ENCODE results near the gene CCDC85A. TPM values are rescaled to one million over a fixed set of nuclear protein-coding genes. Genes with fewer than 3 reads are reported as not detected.

Gene CCDC85A
- total RNA-seq, 1 donor from 2014 or later = 22.2 TPM

- no peak overlapping the region for H3K4me3 ChIP-seq
- TF ChIP-seq, protein P1, sequence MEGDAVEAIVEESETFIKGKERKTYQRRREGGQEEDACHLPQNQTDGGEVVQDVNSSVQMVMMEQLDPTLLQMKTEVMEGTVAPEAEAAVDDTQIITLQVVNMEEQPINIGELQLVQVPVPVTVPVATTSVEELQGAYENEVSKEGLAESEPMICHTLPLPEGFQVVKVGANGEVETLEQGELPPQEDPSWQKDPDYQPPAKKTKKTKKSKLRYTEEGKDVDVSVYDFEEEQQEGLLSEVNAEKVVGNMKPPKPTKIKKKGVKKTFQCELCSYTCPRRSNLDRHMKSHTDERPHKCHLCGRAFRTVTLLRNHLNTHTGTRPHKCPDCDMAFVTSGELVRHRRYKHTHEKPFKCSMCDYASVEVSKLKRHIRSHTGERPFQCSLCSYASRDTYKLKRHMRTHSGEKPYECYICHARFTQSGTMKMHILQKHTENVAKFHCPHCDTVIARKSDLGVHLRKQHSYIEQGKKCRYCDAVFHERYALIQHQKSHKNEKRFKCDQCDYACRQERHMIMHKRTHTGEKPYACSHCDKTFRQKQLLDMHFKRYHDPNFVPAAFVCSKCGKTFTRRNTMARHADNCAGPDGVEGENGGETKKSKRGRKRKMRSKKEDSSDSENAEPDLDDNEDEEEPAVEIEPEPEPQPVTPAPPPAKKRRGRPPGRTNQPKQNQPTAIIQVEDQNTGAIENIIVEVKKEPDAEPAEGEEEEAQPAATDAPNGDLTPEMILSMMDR (IDR thresholded peaks at IDR 0.05) = no peak
- DNase-seq = no peak
- no peaks in the 10 kb centered on the region for H3K9me3 ChIP-seq
- no peak for ATAC-seq
- intact Hi-C loops (cut with DNase I) = no loop called here
- H3K36me3 ChIP-seq = no peaks in the 10 kb centered on the region
- no peak overlapping the region for H3K27ac ChIP-seq
- no peaks in the 10 kb centered on the region for H3K4me1 ChIP-seq
- H3K27me3 ChIP-seq = no peaks in the 10 kb centered on the region
These were observed 101.4 kb downstream of the CCDC85A start for GRCh38 chr2:56285224-56285623.

- H3K4me3 ChIP-seq = no peak overlapping the region
- ATAC-seq (no peak), DNase-seq (no peak)
- H3K9me3 ChIP-seq = no peaks in the 10 kb centered on the region
- no peaks in the 10 kb centered on the region for H3K27me3 ChIP-seq
- no peaks in the 10 kb centered on the region for H3K4me1 ChIP-seq
- intact Hi-C loops (cut with DNase I) = no loop called here
- no peak overlapping the region for H3K27ac ChIP-seq
- TF ChIP-seq, protein P1 (IDR thresholded peaks at IDR 0.05) = no peak
- H3K36me3 ChIP-seq = no peaks in the 10 kb centered on the region
These were observed 103.1 kb downstream of the CCDC85A start for GRCh38 chr2:56286936-56287335.

DNA sequence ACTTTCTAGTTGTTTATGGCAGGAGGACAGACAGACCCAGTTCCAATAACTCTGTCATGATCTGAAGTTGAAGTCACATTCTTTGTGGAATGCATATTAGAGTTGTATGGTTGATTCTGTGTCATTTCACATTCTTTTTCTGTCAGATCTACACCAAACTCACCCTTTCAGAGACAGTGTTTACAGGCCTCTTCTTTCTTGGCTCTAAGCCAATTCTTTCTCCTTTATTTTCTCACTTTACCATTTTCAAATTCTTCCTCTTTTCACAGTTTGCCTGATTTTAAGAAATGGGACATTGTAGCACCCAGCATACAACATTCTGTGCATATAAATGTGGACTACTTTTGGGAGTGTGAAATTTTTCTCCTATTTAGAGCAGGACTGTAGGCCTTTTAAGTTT is 103.7 kb downstream of the CCDC85A start:
- no peak for ATAC-seq
- no peak overlapping the region for H3K4me3 ChIP-seq
- TF ChIP-seq, protein P1 (IDR thresholded peaks at IDR 0.05) = no peak
- H3K27me3 ChIP-seq = no peaks in the 10 kb centered on the region
- intact Hi-C loops (cut with DNase I) = no loop called here
- no peak for DNase-seq
- no peaks in the 10 kb centered on the region for H3K9me3 ChIP-seq
- H3K27ac ChIP-seq = no peak overlapping the region
- no peaks in the 10 kb centered on the region for H3K4me1 ChIP-seq
- no peaks in the 10 kb centered on the region for H3K36me3 ChIP-seq

DNA sequence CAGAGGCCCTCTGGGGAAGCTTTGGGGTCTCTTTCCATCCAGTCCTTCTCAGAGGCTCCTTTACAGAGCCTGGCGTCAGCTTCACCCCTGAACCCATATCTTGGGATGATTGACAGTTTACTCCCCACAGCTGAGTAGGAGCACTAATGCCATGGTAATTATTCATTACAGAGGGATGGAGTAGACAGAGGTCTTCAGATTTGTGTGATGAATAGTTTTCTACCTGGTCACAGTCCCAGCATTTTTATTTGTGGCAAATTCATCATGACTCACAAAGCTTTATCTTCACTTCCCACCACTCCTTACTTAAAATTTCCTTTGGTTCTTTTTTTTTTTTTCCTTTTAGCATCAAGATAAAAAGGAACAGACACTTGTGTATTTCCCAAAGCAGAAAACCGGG is 104.2 kb downstream of the CCDC85A start:
- no peak for ATAC-seq
- intact Hi-C loops (cut with DNase I) = no loop called here

DNA sequence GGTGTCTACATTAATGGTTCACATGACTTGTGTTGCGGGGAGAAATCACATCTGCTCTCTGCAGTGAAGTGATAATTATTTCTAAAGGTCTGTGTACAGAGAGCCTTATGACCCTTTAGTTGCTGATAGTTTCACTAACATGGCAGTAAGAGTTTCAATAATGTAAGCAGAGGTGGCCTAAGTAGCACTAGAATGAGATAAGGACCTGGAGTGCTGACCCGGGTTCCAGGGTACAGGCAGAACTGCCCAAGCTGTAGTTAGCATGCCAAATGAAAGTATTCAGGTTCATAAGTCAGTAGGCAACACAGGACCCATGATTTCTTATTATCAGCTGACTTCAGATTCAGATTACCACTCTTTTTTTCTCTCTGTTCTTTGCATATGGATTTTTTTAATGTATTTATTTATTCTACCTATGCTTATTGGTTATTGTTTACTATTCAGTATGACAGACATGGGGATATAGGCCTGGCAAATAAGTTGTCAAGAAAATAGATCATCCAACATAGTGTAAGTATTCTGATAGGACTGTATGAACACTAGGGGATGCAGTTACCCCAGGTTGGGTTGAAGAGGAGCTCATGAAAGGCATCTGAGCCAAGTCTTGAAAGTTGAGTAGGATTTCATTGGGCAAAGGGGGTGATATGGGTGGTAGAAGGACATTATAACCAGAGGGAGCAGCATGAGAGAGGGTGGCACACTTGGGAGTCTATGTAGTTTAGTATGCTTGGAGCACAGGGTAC is 105.2 kb downstream of the CCDC85A start:
- no peak for DNase-seq
- TF ChIP-seq, protein P1 (IDR thresholded peaks at IDR 0.05) = peak; percentile 7

More for the DNA sequence above, 104.2 kb downstream of the CCDC85A start:
- TF ChIP-seq, protein P1 (IDR thresholded peaks at IDR 0.05) = no peak
- Histone ChIP-seq H3K4me1 (no peaks in the 10 kb centered on the region), H3K36me3 (no peaks in the 10 kb centered on the region), H3K4me3 (no peak overlapping the region), H3K27ac (no peak overlapping the region), H3K9me3 (no peaks in the 10 kb centered on the region), H3K27me3 (no peaks in the 10 kb centered on the region)
- no peak for DNase-seq

More for the DNA sequence above, 105.2 kb downstream of the CCDC85A start:
- Histone ChIP-seq H3K36me3 (no peaks in the 10 kb centered on the region), H3K27me3 (no peaks in the 10 kb centered on the region), H3K4me1 (no peaks in the 10 kb centered on the region), H3K9me3 (no peaks in the 10 kb centered on the region), H3K27ac (no peak overlapping the region), H3K4me3 (no peak overlapping the region)
- peak; percentile 24 for ATAC-seq
- intact Hi-C loops (cut with DNase I) = no loop called here

Data from upper lobe of right lung (tissue), 1 donor.